BLaER1 treated with 17β-estradiol and CSF1 and Interleukin-3, amounts not matched to agents 10 nM and 100 nM (cell line): ENCODE measurements around the gene FHIT.

Experiments used
- H3K27ac ChIP-seq, 11 experiments: shearing (Covaris generic); formaldehyde crosslinking; 2 replicates each; pipeline ENCODE4 v1.8.1; 2022
- H3K27me3 ChIP-seq, 11 experiments: shearing (Covaris generic); formaldehyde crosslinking; 2 replicates each; pipeline ENCODE4 v1.8.1; 2022
- H3K36me3 ChIP-seq, 11 experiments: shearing (Covaris generic); formaldehyde crosslinking; 2 replicates each; pipeline ENCODE4 v1.8.1; 2022
- H3K4me1 ChIP-seq, 10 experiments: shearing (Covaris generic); formaldehyde crosslinking; 2 replicates each; pipeline ENCODE4 v1.8.1; 2022
- H3K4me2 ChIP-seq, 11 experiments: shearing (Covaris generic); formaldehyde crosslinking; 2 replicates each; pipeline ENCODE4 v1.8.1; 2022
- H3K4me3 ChIP-seq, 10 experiments: shearing (Covaris generic); formaldehyde crosslinking; 2 replicates each; pipeline ENCODE4 v1.8.1; 2022
- H3K9ac ChIP-seq, 11 experiments: shearing (Covaris generic); formaldehyde crosslinking; 2 replicates each; pipeline ENCODE4 v1.8.1; 2022
- H3K9me3 ChIP-seq, 11 experiments: shearing (Covaris generic); formaldehyde crosslinking; replicated peaks in 1 of 11; 2 replicates each; pipeline ENCODE4 v1.8.1; 2022
- H4K20me1 ChIP-seq, 11 experiments: shearing (Covaris generic); formaldehyde crosslinking; 2 replicates each; pipeline ENCODE4 v1.8.1; 2022
- Cebpa-rat ChIP-seq, 11 experiments: shearing (Covaris generic); IDR thresholded peaks; 2 replicates each; pipeline ENCODE4 v1.8.1; 2022

The FHIT gene

GRCh38 chr3:59818919-59819300 lies 1432.3 kb downstream of the FHIT start:
- peaks cover 0 to 6% (median 0%) of the 10 kb centered on the region in 11 experiments; a peak in 1 of 22 replicates for H3K9me3 ChIP-seq
- H3K27ac ChIP-seq, result no peak overlapping the region
- H3K9ac ChIP-seq, result no peak overlapping the region
- H3K27me3 ChIP-seq, result no peaks in the 10 kb centered on the region
- H4K20me1 ChIP-seq, result no peaks in the 10 kb centered on the region
- H3K4me2 ChIP-seq, result no peak overlapping the region
- no peak overlapping the region for H3K4me3 ChIP-seq
- TF ChIP-seq Cebpa-rat (IDR thresholded peaks at IDR 0.05), result no peak
- H3K36me3 ChIP-seq, result no peaks in the 10 kb centered on the region
- peaks cover 0 to 8% (median 0%) of the 10 kb centered on the region in 10 experiments; a peak in 2 of 20 replicates for H3K4me1 ChIP-seq

DNA sequence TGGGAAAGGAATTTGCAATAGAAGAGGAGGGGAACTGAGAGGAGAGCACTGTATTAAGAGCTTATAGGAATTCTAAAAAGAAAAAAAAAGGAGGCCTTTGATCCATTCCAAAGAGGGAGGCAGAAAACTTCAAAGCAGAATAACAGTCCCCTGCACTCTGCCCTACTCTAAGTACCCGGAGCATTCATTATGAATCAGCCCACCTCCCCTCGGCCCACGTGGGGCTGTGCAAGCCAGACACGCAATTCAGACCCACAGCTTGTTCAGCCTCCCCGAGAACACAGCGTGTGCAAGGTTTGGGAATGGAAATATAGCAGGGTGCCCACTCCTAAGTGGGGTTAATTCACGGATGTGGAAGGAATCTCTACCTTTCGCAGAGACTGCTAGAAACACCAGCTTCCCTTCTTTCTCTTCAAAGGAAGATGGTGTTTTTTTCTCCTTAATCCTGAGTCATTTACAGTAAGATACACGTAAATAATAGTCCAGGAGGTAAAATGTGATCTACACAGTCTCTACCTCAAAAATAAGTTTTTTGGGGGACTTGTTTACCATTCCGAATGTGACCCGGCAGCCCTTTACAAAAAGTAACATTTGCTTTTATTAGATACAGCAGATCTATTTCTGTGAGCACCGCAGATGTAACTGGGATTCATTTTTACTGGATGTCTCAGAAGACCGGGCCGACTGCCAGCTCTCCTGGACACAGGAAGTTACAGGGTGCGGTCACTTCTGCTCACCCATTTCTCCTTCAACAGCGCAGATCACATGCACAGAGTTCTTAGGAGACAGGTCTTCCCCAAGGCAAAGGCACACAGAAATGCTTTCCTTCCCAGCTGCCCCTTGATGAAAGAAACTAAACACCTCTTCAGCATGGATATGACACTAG lies 1433.0 kb downstream of the FHIT start:
- Histone ChIP-seq H4K20me1 (no peaks in the 10 kb centered on the region), H3K4me1 (peaks cover 0 to 8% (median 0%) of the 10 kb centered on the region in 10 experiments; a peak in 2 of 20 replicates), H3K36me3 (no peaks in the 10 kb centered on the region), H3K9ac (no peak overlapping the region), H3K4me3 (no peak overlapping the region), H3K27ac (no peak overlapping the region), H3K27me3 (no peaks in the 10 kb centered on the region), H3K9me3 (peaks cover 0 to 6% (median 0%) of the 10 kb centered on the region in 11 experiments; a peak in 1 of 22 replicates), H3K4me2 (no peak overlapping the region)
- no peak for TF ChIP-seq Cebpa-rat (IDR thresholded peaks at IDR 0.05)

- H3K4me2 ChIP-seq, result no peak overlapping the region
- H3K4me1 ChIP-seq, result peaks cover 0 to 8% (median under 1%) of the 10 kb centered on the region in 10 experiments; a peak in 5 of 20 replicates
- H3K9ac ChIP-seq, result no peak overlapping the region
- no peaks in the 10 kb centered on the region for H4K20me1 ChIP-seq
- H3K36me3 ChIP-seq, result no peaks in the 10 kb centered on the region
- H3K27ac ChIP-seq, result no peak overlapping the region
- H3K4me3 ChIP-seq, result no peak overlapping the region
- TF ChIP-seq Cebpa-rat (IDR thresholded peaks at IDR 0.05), result no peak
- H3K27me3 ChIP-seq, result no peaks in the 10 kb centered on the region
- H3K9me3 ChIP-seq, result no peaks in the 10 kb centered on the region
These were observed 1433.7 kb downstream of the FHIT start for GRCh38 chr3:59817511-59817910.

GRCh38 chr3:59816312-59816711 lies 1434.9 kb downstream of the FHIT start:
- Histone ChIP-seq H3K4me3 (no peak overlapping the region), H3K9me3 (no peaks in the 10 kb centered on the region), H3K27me3 (no peaks in the 10 kb centered on the region), H3K27ac (no peak overlapping the region), H3K36me3 (no peaks in the 10 kb centered on the region), H3K4me2 (no peak overlapping the region), H4K20me1 (no peaks in the 10 kb centered on the region), H3K4me1 (peaks cover 6 to 14% (median 11%) of the 10 kb centered on the region in 10 experiments; a peak in 15 of 20 replicates), H3K9ac (no peak overlapping the region)
- TF ChIP-seq Cebpa-rat (IDR thresholded peaks at IDR 0.05), result no peak

- no peaks in the 10 kb centered on the region for H4K20me1 ChIP-seq
- H3K9me3 ChIP-seq, result no peaks in the 10 kb centered on the region
- no peak for TF ChIP-seq Cebpa-rat (IDR thresholded peaks at IDR 0.05)
- H3K9ac ChIP-seq, result no peak overlapping the region
- no peaks in the 10 kb centered on the region for H3K36me3 ChIP-seq
- no peak overlapping the region for H3K4me3 ChIP-seq
- no peaks in the 10 kb centered on the region for H3K27me3 ChIP-seq
- no peak overlapping the region for H3K4me2 ChIP-seq
- H3K27ac ChIP-seq, result no peak overlapping the region
- H3K4me1 ChIP-seq, result peaks cover 12 to 29% (median 19%) of the 10 kb centered on the region in 10 experiments; a peak in 18 of 20 replicates
These were observed 1438.1 kb downstream of the FHIT start for GRCh38 chr3:59813148-59813538.

DNA sequence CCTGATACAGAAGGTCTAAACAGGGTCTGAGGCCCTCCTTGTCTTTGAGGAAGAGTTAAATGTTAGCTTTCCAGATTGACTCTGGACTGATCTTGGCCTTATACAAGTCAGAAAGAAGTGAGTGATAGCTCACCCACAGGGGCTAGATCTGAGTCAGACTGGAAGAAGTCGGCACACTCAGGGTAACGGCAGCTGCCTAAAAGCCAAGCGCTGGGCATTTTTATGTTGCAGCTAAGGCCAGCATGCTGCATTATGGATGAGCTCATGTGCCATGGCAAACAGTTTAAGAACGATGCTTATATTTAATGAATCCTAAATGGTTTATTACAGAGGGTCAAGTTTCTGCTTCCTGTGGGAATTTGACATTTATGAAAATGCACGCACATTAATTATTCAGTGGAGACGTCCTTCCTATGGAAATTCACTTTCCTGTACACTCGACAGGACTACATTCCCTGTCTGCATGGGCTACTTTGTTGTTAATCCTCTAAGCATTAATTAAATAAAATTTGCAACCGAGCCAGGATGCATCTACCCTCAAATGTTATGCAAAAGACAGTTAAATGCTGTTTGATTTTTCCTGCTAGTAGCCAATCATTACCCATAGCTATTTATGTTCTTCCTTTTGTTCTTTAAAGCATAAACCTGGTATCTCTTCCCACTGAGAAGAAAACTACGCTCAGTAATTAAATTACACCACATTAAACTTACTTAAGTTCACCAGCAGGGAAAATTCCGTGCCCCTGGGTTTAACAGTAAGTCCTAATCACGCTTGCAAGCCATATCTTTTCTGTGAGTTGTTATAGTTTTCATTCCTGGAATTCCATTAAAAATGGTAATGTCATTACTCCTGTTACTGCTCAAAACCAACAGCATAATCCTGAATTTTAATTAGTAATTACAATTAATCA lies 1438.8 kb downstream of the FHIT start:
- TF ChIP-seq Cebpa-rat (IDR thresholded peaks at IDR 0.05), result no peak
- Histone ChIP-seq H4K20me1 (no peaks in the 10 kb centered on the region), H3K27ac (no peak overlapping the region), H3K4me1 (peaks cover 10 to 29% (median 19%) of the 10 kb centered on the region in 10 experiments; a peak in 18 of 20 replicates), H3K9ac (no peak overlapping the region), H3K9me3 (no peaks in the 10 kb centered on the region), H3K27me3 (no peaks in the 10 kb centered on the region), H3K36me3 (no peaks in the 10 kb centered on the region), H3K4me2 (peak overlapping the region in 6 of 11 experiments; percentile 10 to 45 (median 36); a peak in 9 of 22 replicates), H3K4me3 (no peak overlapping the region)

DNA sequence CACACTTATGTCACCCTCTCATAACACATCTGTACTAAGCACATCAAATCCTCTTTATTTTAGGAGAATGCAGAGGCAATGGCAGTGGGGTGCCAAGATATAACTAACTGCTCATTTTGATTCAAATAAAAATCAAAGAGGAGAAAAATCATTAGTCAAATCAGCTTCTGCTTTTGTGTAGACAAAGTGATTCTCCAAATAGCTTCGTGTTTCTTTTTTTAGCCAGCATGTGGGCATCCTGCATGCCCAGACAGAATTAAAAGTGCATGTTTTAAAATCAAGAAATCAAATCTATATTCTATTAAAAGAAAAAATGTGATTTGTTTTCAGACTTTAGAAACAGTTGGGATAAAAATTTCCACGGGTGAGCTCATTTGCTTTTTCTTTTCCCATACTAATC lies 1440.1 kb downstream of the FHIT start:
- Histone ChIP-seq H3K4me2 (peak overlapping the region; percentile 6 to 45 (median 32); a peak in 16 of 22 replicates), H3K27me3 (no peaks in the 10 kb centered on the region), H3K9ac (no peak overlapping the region), H3K9me3 (no peaks in the 10 kb centered on the region), H3K27ac (no peak overlapping the region), H4K20me1 (no peaks in the 10 kb centered on the region), H3K36me3 (no peaks in the 10 kb centered on the region), H3K4me3 (no peak overlapping the region), H3K4me1 (peaks cover 10 to 29% (median 19%) of the 10 kb centered on the region in 10 experiments; a peak in 18 of 20 replicates)
- no peak for TF ChIP-seq Cebpa-rat (IDR thresholded peaks at IDR 0.05)

DNA sequence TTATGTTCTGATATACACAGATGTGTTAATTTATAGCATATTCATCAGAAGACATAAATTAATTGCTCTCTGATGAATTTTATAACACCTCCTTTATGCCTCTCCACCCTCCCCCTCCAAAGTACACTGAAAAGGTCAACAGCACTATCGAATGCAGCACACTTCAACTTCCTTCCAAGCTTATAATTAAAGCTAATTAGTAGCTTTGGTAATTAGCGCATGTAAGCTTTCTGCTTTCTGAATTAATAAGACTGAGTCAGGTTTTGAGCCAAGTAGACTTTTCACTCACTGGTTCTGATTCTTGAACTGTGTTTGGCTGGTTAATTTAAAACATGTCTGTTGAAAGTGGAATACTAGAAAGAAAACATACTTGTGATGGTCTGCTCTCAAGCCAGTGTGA lies 1440.6 kb downstream of the FHIT start:
- H3K4me1 ChIP-seq, result peaks cover 10 to 29% (median 19%) of the 10 kb centered on the region in 10 experiments; a peak in 18 of 20 replicates
- no peak for TF ChIP-seq Cebpa-rat (IDR thresholded peaks at IDR 0.05)
- H3K9ac ChIP-seq, result no peak overlapping the region
- H3K4me2 ChIP-seq, result peak overlapping the region in 8 of 11 experiments; percentile 10 to 45 (median 36); a peak in 9 of 22 replicates
- H3K27me3 ChIP-seq, result no peaks in the 10 kb centered on the region
- H3K9me3 ChIP-seq, result no peaks in the 10 kb centered on the region
- no peak overlapping the region for H3K27ac ChIP-seq
- H3K4me3 ChIP-seq, result no peak overlapping the region
- no peaks in the 10 kb centered on the region for H4K20me1 ChIP-seq
- H3K36me3 ChIP-seq, result no peaks in the 10 kb centered on the region
